NCI-H82 (cell line): ENCODE results near the gene NUTM2G.
A peak's percentile ranks its signal among the peaks of the same experiment; 100 is the strongest.
"Not testable (repeated sequence)": the region's sequence is repeated elsewhere in the genome, so short reads cannot be mapped to it uniquely, and the experiment has no call there.

Experiments used
- DNase-seq: peaks from one replicate; lab custom pipeline; 2025; lab: John Stamatoyannopoulos, UW

NUTM2G gene

DNA sequence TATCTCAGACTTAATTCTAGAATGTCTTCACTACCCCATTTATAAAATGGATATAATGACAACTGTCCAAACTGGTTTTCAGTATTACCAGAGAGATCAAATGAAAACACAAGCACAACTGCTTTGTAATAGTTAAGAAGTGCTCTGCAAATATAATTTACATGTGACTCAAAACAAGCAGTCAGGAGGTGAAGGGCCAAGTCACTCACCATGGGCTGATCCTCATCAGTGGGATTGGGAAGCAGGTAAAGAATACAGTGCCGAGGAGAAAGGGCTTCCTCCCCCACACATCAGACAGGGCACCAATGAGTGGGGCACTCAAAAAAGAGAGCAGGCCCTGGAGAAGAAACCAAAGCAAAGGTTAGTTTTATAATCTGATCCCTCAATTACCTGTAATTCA lies 20.7 kb downstream of the NUTM2G start:
- DNase-seq = not testable (repeated sequence)

DNA sequence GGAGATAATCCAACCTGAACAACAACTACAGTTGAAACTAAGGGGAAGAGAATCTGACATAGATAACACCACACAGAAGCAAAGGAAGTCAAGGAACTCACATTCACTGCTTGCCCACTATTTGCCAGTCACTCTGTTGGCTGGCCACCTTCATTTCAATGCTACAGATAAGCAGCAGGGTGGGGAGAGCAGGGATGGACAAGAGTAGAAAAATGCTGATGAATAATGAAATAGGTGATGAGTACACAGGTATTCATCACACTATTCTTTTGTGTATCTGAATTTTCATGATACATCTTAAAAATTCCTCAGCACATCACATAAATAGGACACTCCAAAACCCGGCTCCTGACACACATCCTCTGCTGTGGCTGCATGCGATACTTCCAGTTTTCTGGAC lies 21.9 kb downstream of the NUTM2G start:
- DNase-seq = not testable (repeated sequence)

DNA sequence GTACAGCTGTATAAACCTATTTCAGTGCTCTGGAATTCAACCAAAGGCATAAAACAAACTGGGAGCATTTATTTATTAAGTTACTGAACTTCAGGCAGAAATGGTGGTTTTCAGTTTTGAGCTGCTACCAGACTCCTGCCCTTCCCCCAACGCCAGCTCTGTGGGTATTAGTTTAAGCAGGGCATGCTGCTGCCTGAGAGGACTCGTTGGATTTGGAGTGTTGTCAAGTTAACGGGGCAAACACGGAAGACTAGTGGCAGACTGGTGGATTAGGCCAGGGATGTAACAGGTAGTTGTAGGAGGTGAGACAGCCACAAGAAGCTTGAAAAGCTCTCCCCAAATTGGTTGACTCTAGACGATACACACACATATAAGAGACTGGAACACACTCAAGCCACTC lies 38.9 kb downstream of the NUTM2G start:
- DNase-seq = peak; percentile 44

DNA sequence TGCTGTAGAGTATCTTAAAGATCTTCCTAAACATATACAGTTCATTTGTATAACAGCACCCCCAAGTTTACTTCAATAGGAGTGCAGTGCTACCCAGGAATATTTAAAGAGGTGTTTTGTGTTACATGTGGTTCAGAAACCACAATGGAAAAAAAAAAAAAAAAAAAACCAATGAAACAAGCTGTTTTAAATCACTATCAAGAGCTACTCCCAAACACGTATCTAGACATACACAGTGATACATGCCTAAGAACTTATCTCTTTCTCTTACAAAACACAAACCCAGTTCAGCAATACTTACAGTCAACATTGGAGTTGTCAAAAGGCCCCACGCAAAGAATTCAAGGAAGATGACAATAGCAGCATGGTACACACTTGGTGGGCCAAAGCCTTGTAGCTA lies 43.9 kb downstream of the NUTM2G start:
- not testable (repeated sequence) for DNase-seq

DNA sequence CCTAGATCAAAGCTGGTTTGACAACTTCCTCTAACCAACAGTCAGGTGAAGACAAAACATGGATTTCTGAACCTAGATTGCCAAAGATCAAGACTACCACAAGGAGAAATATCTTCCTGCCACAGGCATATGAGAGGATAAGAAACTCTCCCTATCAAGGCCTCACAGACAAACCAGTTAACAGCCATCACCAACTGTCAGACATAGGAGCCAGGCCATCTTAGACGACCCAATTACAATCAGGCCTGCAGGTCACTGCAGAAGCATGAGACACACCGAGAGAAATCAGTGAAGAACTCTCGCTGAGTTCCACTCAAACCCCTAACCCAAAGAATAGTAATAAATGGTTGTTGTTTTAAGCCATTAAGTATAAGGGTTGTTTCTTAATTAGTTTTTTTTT lies 45.4 kb downstream of the NUTM2G start:
- DNase-seq = peak; percentile 1

DNA sequence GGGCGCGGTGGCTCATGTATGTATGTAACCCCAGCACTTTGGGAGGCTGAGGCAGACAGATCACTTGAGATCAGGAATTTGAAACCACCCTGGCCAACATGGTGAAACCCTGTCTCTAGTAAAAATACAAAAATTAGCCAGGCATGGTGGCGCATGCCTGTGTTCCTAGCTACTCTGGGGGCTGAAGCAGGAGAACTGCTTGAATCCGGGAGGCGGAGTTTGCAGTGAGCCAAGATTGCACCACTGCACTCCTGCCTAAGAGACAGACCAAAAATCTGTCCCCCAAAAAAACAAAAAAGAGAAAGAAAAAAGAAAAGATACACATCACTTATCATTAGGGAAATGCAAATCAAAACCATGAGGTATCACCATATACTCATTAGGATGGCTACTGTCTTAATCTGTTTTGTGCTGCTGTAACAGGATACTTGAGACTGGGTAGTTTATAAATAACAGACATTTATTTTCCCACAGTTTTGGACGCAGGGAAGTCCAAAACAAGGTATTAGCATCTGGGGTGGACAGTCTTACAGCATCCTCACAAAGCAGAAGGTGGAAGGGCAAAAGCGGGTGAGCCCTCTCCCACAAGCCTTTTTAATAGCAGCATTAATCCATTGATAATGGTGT lies 55.0 kb downstream of the NUTM2G start:
- DNase-seq = not testable (repeated sequence)

DNA sequence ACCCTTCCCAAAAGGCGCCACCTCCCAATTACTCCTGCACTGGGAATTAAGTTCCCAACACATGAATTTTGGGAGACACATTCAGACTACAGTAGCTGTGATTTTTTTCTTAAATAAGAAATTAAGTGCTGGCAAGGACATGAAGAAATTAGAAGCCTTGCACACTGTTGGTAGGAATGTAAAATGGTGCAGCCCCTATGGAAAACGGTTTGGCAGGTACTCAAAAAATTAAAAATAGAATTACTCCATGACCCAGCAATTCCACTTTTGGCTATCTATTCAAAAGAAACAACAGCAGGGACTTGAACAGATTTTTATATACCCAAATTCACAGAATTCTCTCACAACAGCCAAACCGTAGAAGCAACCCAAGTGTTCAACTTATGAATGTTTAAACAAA lies 55.5 kb downstream of the NUTM2G start:
- DNase-seq = not testable (repeated sequence)

DNA sequence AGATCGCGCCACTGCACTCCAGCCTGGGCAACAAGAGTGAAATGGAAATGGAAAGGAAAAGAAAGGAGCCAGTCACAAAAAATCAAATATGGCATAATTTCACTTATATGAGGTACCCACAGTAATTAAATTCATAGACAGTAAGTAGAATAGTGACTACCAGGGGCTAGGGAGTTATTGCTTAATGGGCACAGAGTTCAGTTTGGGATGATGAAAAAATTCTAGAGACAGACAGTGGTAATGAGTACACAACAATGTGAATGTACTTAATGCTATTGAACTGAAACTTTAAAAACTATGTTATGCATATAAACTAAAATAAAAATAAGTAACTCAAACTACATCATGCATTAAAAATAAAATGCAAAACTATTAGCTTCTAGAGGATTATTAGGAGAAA lies 56.2 kb downstream of the NUTM2G start:
- DNase-seq = not testable (repeated sequence)
